NT2/D1 (cell line): ENCODE measurements around the gene YY1.

Experiments
- DNase-seq: peaks from one replicate; pipeline ENCODE4 v3.0.0-alpha.2; 2011; ENCODE audit warnings: low read depth, low spot score
- H3K27me3 ChIP-seq: 2 replicates; pipeline ENCODE4 v1.6.0; 2011; ENCODE audit warnings: mild to moderate bottlenecking; ENCODE audit not compliant: insufficient read length, insufficient read depth
- H3K36me3 ChIP-seq: 2 replicates; pipeline ENCODE4 v1.6.1; 2011; ENCODE audit warnings: mild to moderate bottlenecking, low read length, mixed read lengths; ENCODE audit not compliant: insufficient read depth, insufficient read length
- H3K4me1 ChIP-seq: 2 replicates; pipeline ENCODE4 v1.5.1; 2011; ENCODE audit not compliant: insufficient read depth, insufficient read length
- H3K4me3 ChIP-seq: 2 replicates; pipeline ENCODE4 v1.5.1; 2011; ENCODE audit warnings: low read depth; ENCODE audit not compliant: insufficient read length
- H3K9ac ChIP-seq: 2 replicates; pipeline ENCODE4 v1.6.0; 2011; ENCODE audit warnings: low read depth; ENCODE audit not compliant: insufficient read length
- H3K9me3 ChIP-seq: 2 replicates; pipeline ENCODE4 v1.5.1; 2011; ENCODE audit warnings: mild to moderate bottlenecking, low read length; ENCODE audit not compliant: insufficient read depth
- SUZ12 ChIP-seq: IDR thresholded peaks from 2 replicates; pipeline ENCODE4 v1.6.1; 2011; ENCODE audit not compliant: insufficient read length, insufficient read depth; ENCODE audit errors: extremely low read depth
- YY1 ChIP-seq: IDR thresholded peaks from 2 replicates; pipeline ENCODE4 v1.6.1; 2011; ENCODE audit not compliant: insufficient read length, insufficient read depth
- ZNF274 ChIP-seq: IDR thresholded peaks from 2 replicates; pipeline ENCODE4 v1.6.1; 2011; ENCODE audit warnings: mild to moderate bottlenecking, low read depth, low read length

The YY1 gene

DNA sequence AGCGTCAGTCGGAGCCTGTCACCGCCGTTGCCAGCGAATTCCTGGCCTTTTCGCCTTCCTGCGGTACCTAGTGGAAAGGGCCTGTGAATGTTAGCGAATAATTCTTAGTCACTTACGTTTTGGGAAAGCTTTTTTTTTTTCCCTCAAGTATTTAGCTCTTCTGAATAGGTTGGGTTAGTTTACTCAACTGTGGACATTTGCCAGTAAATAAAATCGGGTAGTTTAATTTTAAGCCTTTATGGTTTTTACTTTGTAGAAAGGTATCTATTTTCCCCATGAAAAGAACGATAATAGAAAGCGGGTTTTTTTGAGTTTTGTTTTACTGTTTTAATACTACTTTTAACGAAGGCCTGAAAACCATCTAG is 1.7 kb downstream of the YY1 start:
- Histone ChIP-seq H3K4me1 (no peaks in the 10 kb centered on the region), H3K36me3 (peaks cover 24% of the 10 kb centered on the region)

DNA sequence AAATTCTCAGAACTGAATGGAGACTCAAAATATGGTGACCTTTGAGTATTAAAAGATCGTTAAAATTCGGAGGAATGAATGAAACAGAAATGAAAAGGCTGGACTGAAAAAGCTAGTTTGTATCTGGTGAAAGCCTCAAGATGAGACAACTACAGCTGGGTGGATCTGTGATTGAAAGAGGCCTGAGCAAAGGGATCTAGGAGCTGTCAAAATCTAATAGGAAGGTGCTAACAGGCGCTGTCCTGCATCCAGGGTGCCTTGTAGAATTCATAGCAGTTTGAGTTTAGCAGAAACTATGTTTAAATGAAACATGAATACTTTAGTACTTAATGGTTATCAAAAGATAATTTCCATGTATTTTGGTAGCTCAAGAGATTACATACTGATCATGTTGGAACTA is 2.3 kb downstream of the YY1 start:
- H3K36me3 ChIP-seq: peaks cover 27% of the 10 kb centered on the region
- DNase-seq: no peak
- no peaks in the 10 kb centered on the region for H3K27me3 ChIP-seq
- no peaks in the 10 kb centered on the region for H3K9me3 ChIP-seq
- peak overlapping the region; percentile 63 for H3K4me3 ChIP-seq
- H3K4me1 ChIP-seq: peaks cover 4% of the 10 kb centered on the region
- peak overlapping the region; percentile 37 for H3K9ac ChIP-seq
- no peak for TF ChIP-seq SUZ12
- TF ChIP-seq ZNF274: no peak
- no peak for TF ChIP-seq YY1

More for the DNA sequence above, 1.7 kb downstream of the YY1 start:
- Histone ChIP-seq H3K27me3 (no peaks in the 10 kb centered on the region), H3K9ac (peak overlapping the region; percentile 72), H3K9me3 (no peaks in the 10 kb centered on the region), H3K4me3 (peak overlapping the region; percentile 63)
- no peak for TF ChIP-seq ZNF274
- TF ChIP-seq SUZ12: no peak
- TF ChIP-seq YY1: no peak
- no peak for DNase-seq

DNA sequence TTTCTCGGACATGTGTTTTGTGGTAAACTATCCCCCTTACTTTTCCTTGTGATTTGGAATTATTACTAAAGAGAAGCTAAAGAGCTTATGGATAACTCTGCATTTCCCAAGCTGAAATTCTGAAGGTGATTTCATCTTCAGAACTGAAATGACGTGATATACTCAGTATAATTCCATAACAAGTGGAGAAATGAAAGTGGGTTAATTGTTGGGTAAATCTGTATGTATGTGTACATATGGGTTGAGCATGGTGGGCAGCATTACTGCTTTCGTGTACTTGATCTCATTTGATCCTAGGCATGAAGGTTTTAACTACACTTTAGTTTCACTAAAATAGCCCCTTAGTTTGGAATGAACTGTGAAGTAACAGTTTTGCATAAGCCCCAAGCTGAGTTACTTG is 4.1 kb downstream of the YY1 start:
- H3K36me3 ChIP-seq: peaks cover 28% of the 10 kb centered on the region
- no peak for TF ChIP-seq YY1
- no peaks in the 10 kb centered on the region for H3K9me3 ChIP-seq
- H3K4me3 ChIP-seq: no peak overlapping the region
- H3K9ac ChIP-seq: no peak overlapping the region
- H3K27me3 ChIP-seq: no peaks in the 10 kb centered on the region
- peaks cover 7% of the 10 kb centered on the region for H3K4me1 ChIP-seq
- no peak for DNase-seq

DNA sequence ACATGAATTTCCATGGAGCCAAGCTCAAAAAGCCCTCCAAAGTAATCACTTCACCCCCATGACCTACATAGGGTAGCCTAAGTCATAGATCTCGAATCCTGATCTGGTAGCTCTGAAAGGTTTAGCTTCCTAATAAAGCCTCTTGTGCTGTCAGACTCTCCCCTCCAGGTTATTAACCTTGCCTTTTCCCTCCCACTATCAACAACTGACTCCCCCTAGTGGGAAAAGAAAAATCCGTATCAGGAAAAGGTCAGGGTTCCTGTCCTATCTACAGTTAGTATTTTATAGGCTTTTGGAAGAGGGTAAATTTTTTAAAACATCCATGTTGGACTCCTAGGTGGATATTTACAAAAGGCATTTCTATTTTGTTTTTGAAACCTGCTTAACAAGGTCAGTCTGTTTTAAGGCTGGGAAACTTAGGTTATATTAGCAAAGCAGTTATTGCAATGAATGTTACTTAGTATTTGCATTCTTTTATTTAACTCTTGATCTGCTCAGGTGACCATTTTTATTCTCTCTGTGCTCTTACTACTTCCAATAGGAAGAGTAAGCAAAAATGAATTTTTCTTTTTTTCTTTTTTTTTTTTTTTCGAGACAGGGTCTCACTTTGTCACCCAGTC is 8.0 kb downstream of the YY1 start:
- H3K9me3 ChIP-seq: no peaks in the 10 kb centered on the region
- peaks cover 7% of the 10 kb centered on the region for H3K4me1 ChIP-seq
- no peak overlapping the region for H3K4me3 ChIP-seq
- no peak for TF ChIP-seq ZNF274
- TF ChIP-seq YY1: no peak
- no peak for TF ChIP-seq SUZ12
- H3K9ac ChIP-seq: no peak overlapping the region
- H3K27me3 ChIP-seq: no peaks in the 10 kb centered on the region
- DNase-seq: peak; percentile 28
- peaks cover 16% of the 10 kb centered on the region for H3K36me3 ChIP-seq

DNA sequence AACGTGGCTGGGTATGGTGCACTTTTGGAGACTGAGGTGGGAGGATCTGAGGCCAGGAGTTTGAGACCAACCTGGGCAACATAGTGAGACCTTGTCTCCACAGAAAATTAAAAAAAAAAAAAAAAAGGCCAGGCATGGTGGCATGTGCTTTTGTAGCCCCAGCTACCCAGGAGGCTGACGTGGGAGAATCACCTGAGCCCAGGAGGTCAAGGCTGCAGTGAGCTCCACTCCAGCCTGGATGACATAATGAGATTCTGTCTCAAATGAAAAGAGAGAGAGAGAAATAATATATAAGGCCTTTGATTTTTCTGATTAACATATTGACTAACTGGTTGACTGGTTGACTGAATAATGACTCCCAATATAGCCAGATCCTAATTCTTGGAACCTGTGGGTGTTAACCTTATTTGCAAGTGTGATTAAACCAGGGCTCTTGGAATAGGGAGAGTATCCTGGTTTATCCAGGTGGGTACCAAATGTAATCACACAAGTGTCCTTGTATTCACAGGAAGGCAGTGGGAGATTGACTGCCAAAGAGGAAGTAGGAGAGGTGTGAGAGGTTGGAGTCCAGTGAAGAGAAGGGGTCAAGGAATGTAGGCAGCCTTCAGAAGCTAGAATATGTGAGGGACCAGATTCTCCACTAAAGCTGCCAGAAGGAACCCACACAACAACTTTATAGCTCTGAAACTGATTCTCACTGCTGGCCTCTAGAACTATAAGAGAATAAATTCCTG is 12.0 kb downstream of the YY1 start:
- H3K9me3 ChIP-seq: no peaks in the 10 kb centered on the region
- H3K27me3 ChIP-seq: no peaks in the 10 kb centered on the region
- H3K4me1 ChIP-seq: peaks cover 7% of the 10 kb centered on the region
- no peak for DNase-seq
- H3K36me3 ChIP-seq: peaks cover 9% of the 10 kb centered on the region
- TF ChIP-seq YY1 (no peak), SUZ12 (no peak), ZNF274 (no peak)
- no peak overlapping the region for H3K9ac ChIP-seq
- H3K4me3 ChIP-seq: no peak overlapping the region

DNA sequence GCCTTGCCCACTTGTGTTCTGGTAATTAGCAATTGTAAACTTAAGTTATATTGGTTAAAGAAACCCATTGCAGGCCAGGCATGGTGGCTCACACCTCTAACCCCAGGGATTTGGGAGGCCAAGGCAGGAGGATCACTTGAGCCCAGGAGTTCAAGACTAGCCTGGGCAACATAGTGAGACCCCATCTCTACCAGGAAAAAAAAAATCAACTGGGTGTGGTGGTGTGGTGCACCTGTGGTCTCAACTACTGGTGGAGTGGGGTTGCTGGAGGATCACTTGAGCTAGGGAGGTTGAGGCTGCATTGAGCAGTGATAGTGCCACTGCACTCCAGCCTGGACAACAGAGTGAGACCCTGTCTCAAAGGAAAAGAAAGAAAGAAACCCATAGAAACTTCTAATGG is 13.7 kb downstream of the YY1 start:
- no peak for DNase-seq
- H3K4me1 ChIP-seq: no peaks in the 10 kb centered on the region
- TF ChIP-seq YY1 (no peak), SUZ12 (no peak), ZNF274 (no peak)

DNA sequence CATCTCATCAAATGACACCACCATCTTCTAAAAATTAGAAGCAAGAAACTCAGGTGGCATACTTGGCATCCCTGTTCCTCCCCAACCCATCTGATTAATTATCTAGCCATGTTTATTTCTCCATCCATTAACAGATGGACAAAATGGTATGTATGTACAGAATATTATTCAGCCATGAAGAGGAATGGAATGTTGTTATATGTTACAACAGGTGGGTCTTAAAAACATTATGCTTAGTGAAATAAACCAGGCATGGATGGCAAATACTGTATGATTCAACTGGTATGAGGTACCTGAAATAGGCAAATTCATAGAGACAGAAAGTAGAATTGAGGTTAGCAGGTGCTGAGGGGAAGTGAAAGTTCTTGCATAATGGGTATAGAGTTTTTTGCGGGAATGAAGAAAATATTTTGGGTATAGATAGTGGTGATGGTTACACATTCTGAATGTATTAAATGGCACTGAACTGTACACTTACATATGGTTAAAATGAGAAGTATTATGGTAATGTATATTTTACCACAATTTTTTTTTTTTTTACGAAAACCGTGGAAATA is 17.5 kb downstream of the YY1 start:
- no peaks in the 10 kb centered on the region for H3K4me1 ChIP-seq
- no peaks in the 10 kb centered on the region for H3K27me3 ChIP-seq
- H3K9ac ChIP-seq: no peak overlapping the region
- H3K36me3 ChIP-seq: peaks cover 4% of the 10 kb centered on the region
- H3K4me3 ChIP-seq: no peak overlapping the region
- no peak for DNase-seq
- no peaks in the 10 kb centered on the region for H3K9me3 ChIP-seq
- TF ChIP-seq ZNF274 (no peak), SUZ12 (no peak), YY1 (no peak)

More for the DNA sequence above, 13.7 kb downstream of the YY1 start:
- Histone ChIP-seq H3K27me3 (no peaks in the 10 kb centered on the region), H3K9me3 (no peaks in the 10 kb centered on the region), H3K36me3 (peaks cover 7% of the 10 kb centered on the region), H3K9ac (no peak overlapping the region), H3K4me3 (no peak overlapping the region)
